ENCODE data around the gene PARD3B.

- no peak for TF ChIP-seq CTCF (IDR thresholded peaks at IDR 0.05 in 2 of 3, conservative IDR thresholded peaks at IDR 0.05 in 1 of 3; ENCODE audit: borderline replicate concordance in 1 of 3, insufficient read depth in 1 of 3, low read depth in 2 of 3, low read length in 2 of 3)
- no peak for TF ChIP-seq ATF3 (IDR thresholded peaks at IDR 0.05)
- no peak for TF ChIP-seq EZH2 (IDR thresholded peaks at IDR 0.05)
- no peak for TF ChIP-seq POLR2A (IDR thresholded peaks at IDR 0.05; ENCODE audit: borderline replicate concordance, extremely low read depth, insufficient read depth, insufficient read length)
- TF ChIP-seq ZNF274 (IDR thresholded peaks at IDR 0.05; ENCODE audit: low read depth, low read length) = no peak
- TF ChIP-seq REST (IDR thresholded peaks at IDR 0.05; ENCODE audit: low read depth) = no peak
- no peak for TF ChIP-seq POLR2AphosphoS5 (IDR thresholded peaks at IDR 0.05; ENCODE audit: low read depth, low read length)
- TF ChIP-seq EZH2phosphoT487 (IDR thresholded peaks at IDR 0.05; ENCODE audit: borderline replicate concordance) = no peak
- TF ChIP-seq JUND (IDR thresholded peaks at IDR 0.05) = no peak
- TF ChIP-seq MAX (IDR thresholded peaks at IDR 0.05) = no peak
- no peak for TF ChIP-seq RAD21 (IDR thresholded peaks at IDR 0.05; ENCODE audit: low read depth)
- no peak for TF ChIP-seq YY1 (IDR thresholded peaks at IDR 0.05; ENCODE audit: extremely low read depth, insufficient replicate concordance, low read depth, low read length)
- TF ChIP-seq ZFX (IDR thresholded peaks at IDR 0.05) = no peak
Observed at GRCh38 chr2:204667990-204668389, 122.7 kb downstream of the PARD3B start.
